ENCODE results near the gene CYP2C18. TPM values are rescaled to one million over a fixed set of nuclear protein-coding genes. Genes with fewer than 3 reads are reported as not detected.
"Not testable (repeated sequence)": the region's sequence is repeated elsewhere in the genome, so short reads cannot be mapped to it uniquely, and the experiment has no call there.

Gene CYP2C18
- total RNA-seq, 2 donors from 2014 or later, result 5.6 to 6.8 TPM

GRCh38 chr10:94757916-94758315 lies 74.4 kb downstream of the CYP2C18 start:
- TF ChIP-seq CTCF (IDR thresholded peaks at IDR 0.05), result no peak
- H3K4me1 ChIP-seq, result no peaks in the 10 kb centered on the region
- H3K9ac ChIP-seq (ENCODE audit: low read depth in 2 of 2, low read length in 2 of 2), result no peak overlapping the region
- H3K27ac ChIP-seq, result no peak overlapping the region
- H3K27me3 ChIP-seq, result no peaks in the 10 kb centered on the region
- H3K4me3 ChIP-seq, result no peak overlapping the region
- no peaks in the 10 kb centered on the region for H3K36me3 ChIP-seq
- H3K9me3 ChIP-seq, result no peaks in the 10 kb centered on the region
- DNase-seq, result no peak
- intact Hi-C loops (cut with DNase I), result no loop called here

- Histone ChIP-seq H3K4me3 (no peak overlapping the region), H3K27me3 (no peaks in the 10 kb centered on the region), H3K4me1 (no peaks in the 10 kb centered on the region), H3K9ac (ENCODE audit: low read depth in 2 of 2, low read length in 2 of 2) (no peak overlapping the region), H3K36me3 (no peaks in the 10 kb centered on the region), H3K27ac (no peak overlapping the region), H3K9me3 (no peaks in the 10 kb centered on the region)
- no peak for DNase-seq
- no peak for TF ChIP-seq CTCF (IDR thresholded peaks at IDR 0.05)
- intact Hi-C loops (cut with DNase I), result no loop called here
Measured at GRCh38 chr10:94760586-94761178, 77.2 kb downstream of the CYP2C18 start.

GRCh38 chr10:94762393-94762792 lies 78.9 kb downstream of the CYP2C18 start, which contains the start of gene CYP2C19:
CYP2C19 (plus strand) TSS chr10:94762681; CDS start chr10:94762706, 25 bp downstream.
- H3K36me3 ChIP-seq, result no peaks in the 10 kb centered on the region
- H3K4me1 ChIP-seq, result no peaks in the 10 kb centered on the region
- no peak for DNase-seq
- TF ChIP-seq CTCF (IDR thresholded peaks at IDR 0.05), result no peak
- H3K27me3 ChIP-seq, result no peaks in the 10 kb centered on the region
- no peak within 1 kb of the TSS for H3K4me3 ChIP-seq
- no peak within 1 kb of the TSS for H3K27ac ChIP-seq
- H3K9me3 ChIP-seq, result no peaks in the 10 kb centered on the region
- intact Hi-C loops (cut with DNase I), result no loop called here
- no peak within 1 kb of the TSS for H3K9ac ChIP-seq (ENCODE audit: low read depth in 2 of 2, low read length in 2 of 2)

GRCh38 chr10:94775425-94775824 lies 91.9 kb downstream of the CYP2C18 start:
- H3K27ac ChIP-seq; DNase-seq; intact Hi-C loops (cut with DNase I): not testable (repeated sequence)

GRCh38 chr10:94777886-94778458 lies 94.4 kb downstream of the CYP2C18 start:
- H3K36me3 ChIP-seq, result no peaks in the 10 kb centered on the region
- H3K4me3 ChIP-seq, result no peak overlapping the region
- DNase-seq, result no peak
- no peaks in the 10 kb centered on the region for H3K9me3 ChIP-seq
- intact Hi-C loops (cut with DNase I), result no loop called here
- no peak for TF ChIP-seq CTCF (IDR thresholded peaks at IDR 0.05)
- no peak overlapping the region for H3K9ac ChIP-seq (ENCODE audit: low read depth in 2 of 2, low read length in 2 of 2)
- no peaks in the 10 kb centered on the region for H3K4me1 ChIP-seq
- H3K27ac ChIP-seq, result no peak overlapping the region
- no peaks in the 10 kb centered on the region for H3K27me3 ChIP-seq

More at GRCh38 chr10:94775425-94775824, 91.9 kb downstream of the CYP2C18 start:
- H3K36me3 ChIP-seq; H3K27me3 ChIP-seq; H3K9ac ChIP-seq (ENCODE audit: low read depth in 2 of 2, low read length in 2 of 2); H3K4me3 ChIP-seq; H3K4me1 ChIP-seq; H3K9me3 ChIP-seq: not testable (repeated sequence)

GRCh38 chr10:94780844-94781243 lies 97.3 kb downstream of the CYP2C18 start:
- intact Hi-C loops (cut with DNase I), result no loop called here
- Histone ChIP-seq H3K36me3 (no peaks in the 10 kb centered on the region), H3K27ac (no peak overlapping the region), H3K4me3 (no peak overlapping the region), H3K27me3 (no peaks in the 10 kb centered on the region), H3K4me1 (no peaks in the 10 kb centered on the region), H3K9ac (ENCODE audit: low read depth in 2 of 2, low read length in 2 of 2) (no peak overlapping the region), H3K9me3 (no peaks in the 10 kb centered on the region)
- no peak for TF ChIP-seq CTCF (IDR thresholded peaks at IDR 0.05)
- DNase-seq, result no peak

All from colonic mucosa (tissue), 4 donors.